ENCODE data around the gene DDX54.

- TF ChIP-seq CTCF (IDR thresholded peaks at IDR 0.05) (no peak), POLR2A (IDR thresholded peaks at IDR 0.05) (no peak), POLR2AphosphoS5 (IDR thresholded peaks at IDR 0.05) (no peak), EP300 (IDR thresholded peaks at IDR 0.05) (no peak)
These were observed 19.5 kb upstream of the DDX54 start for GRCh38 chr12:113204804-113205203.
